Fibroblast of pulmonary artery (primary cell): Measurements from ENCODE around the gene MRPL36.

Experiments
- DNase-seq: peaks from one replicate; pipeline ENCODE4 v3.0.0-alpha.2; 2010; ENCODE audit warnings: low read depth
- H3K4me3 ChIP-seq: replicated peaks from 2 replicates; pipeline ENCODE4 v1.5.1; 2011; ENCODE audit warnings: low read depth, mild to moderate bottlenecking, control low read depth, low read length, moderate library complexity
- CTCF ChIP-seq: IDR thresholded peaks from 2 replicates; pipeline ENCODE4 v1.5.1; 2011; ENCODE audit warnings: mild to moderate bottlenecking, control low read depth, low read length, inconsistent platforms; ENCODE audit errors: missing control alignments

MRPL36 gene

GRCh38 chr5:1751864-1752822, 47.5 kb downstream of the MRPL36 start:
- no peak for TF ChIP-seq CTCF
- no peak overlapping the region for H3K4me3 ChIP-seq
- DNase-seq = no peak

DNA sequence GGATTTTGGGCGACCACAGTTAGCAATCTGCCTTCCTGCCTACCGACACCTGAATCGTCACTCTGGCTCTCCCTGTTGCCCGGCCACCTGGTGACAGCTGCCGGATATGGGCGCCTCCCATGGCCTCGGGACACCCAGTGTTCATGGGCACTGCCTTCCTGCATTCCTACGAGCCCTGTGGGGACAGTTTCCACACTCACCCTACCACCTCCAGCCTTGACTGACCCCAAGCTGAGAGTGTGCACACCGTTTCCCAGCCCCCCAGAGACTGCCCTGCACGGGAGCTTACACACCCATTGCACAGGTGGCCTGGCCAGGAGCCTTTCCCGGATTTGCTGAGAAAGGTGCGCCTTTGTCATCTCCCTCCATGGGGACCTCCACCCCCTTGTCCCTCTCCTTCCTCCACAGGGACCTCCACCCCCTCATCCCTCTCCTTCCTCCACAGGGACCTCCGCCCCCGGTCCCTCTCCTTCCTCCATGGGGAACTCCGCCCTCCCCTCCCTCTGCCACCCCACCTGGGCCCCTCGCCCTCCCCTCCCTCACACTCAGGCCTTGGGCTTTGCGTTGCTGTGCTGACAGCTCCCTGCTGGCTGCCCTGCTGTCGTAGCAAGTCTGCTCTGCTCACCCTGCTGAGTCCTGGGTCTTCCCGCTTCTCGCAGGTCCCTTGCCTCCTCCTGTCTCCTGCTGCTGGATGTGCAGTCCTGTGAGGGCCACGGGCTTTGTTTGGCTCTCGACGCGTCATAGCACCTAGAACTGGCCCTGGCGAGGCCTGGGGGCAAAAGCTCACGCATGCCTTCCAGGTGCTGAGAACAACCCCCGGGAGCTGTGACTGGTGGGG, 48.4 kb downstream of the MRPL36 start:
- no peak for TF ChIP-seq CTCF
- no peak overlapping the region for H3K4me3 ChIP-seq
- DNase-seq = no peak

DNA sequence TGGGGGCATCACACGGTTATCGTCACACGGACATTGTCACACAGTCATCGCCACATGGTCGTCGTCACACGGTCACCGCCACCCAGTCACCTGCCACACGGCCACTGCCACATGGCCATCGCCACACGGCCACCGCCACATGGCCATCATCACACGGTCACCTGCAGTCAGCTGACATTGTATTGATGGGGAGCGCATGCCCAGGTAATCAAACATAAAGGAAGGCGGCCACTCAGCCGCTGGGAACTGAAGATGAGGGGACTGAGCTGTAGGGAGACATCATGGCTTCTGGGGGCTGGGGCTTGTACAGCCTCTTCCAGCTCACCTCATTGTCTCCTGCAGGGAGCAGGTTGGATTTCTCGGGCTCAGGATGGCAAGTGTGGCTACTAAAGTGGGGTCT, 49.2 kb downstream of the MRPL36 start:
- DNase-seq = no peak
- no peak for TF ChIP-seq CTCF
- no peak overlapping the region for H3K4me3 ChIP-seq

- no peak for DNase-seq
- no peak for TF ChIP-seq CTCF
- H3K4me3 ChIP-seq = no peak overlapping the region
These were observed 50.1 kb downstream of the MRPL36 start for GRCh38 chr5:1749346-1750124.

DNA sequence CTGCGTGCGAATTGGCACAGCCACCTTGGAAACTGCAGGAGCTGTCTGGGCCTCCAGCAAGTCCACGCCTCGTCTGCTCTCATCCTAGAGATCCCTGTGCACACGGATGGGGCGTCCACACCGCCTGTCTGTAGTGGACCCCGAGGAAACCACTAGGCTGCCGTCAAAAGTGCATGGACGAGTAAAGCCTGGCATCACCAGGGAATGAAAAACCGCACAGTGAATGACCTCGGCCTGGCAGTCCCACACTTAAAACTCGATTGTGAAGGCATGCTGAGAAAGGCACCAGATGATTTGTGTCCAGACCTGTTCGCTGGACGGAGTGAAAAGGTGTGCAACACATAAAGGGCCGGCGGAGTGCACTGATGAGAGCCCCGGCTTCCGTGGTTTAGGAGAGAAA, 50.8 kb downstream of the MRPL36 start:
- DNase-seq = no peak
- no peak overlapping the region for H3K4me3 ChIP-seq

More for the DNA sequence above, 50.8 kb downstream of the MRPL36 start:
- no peak for TF ChIP-seq CTCF
